Activated naive CD4-positive, alpha-beta T cell (primary cell): Measurements from ENCODE around the gene ZNF185.
"Not testable (repeated sequence)": the region's sequence is repeated elsewhere in the genome, so short reads cannot be mapped to it uniquely, and the experiment has no call there.

Experiments
- DNase-seq, 4 experiments: peaks; one replicate each; lab custom pipeline; 2025; lab: John Stamatoyannopoulos, UW

Gene ZNF185

DNA sequence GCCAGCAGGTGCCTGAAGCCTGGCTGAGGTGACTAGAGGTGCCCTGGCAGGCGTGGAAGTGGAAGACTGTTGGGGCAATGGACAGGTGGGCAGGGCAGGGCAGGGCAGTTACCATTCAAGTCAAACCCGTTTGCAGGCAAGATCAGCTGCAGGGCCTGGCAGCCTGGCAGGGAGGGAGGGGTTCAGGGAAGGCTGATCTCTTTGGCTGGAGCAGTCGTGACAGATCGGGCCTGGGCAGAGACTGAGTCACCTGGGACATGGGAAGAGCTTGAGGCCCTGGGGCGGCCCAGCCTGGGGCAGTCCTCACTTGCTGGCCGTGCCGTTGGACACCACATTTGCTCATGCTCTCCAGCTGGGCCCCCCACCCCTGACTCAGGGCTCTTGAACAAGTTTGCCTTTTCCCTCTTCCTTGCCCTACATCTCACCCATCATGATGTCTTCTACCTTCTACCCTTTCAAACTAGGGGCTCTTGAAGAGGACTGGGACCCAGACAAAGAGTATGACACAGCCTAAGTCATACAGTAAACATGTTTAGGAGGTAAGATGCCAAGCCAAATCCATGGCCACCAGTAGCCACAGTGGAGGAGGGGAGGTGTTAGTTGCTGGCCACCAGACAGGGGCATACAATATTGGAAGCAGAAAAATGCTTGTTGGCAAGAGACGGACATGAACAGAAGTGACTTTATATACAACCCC is 2.0 kb upstream of the ZNF185 start:
- DNase-seq, result no peak

GRCh38 chrX:152896450-152896849 is 1.4 kb upstream of the ZNF185 start:
- no peak for DNase-seq

- no peak for DNase-seq
Measured at GRCh38 chrX:152898442-152898841, 575 bp downstream of the ZNF185 start.

DNA sequence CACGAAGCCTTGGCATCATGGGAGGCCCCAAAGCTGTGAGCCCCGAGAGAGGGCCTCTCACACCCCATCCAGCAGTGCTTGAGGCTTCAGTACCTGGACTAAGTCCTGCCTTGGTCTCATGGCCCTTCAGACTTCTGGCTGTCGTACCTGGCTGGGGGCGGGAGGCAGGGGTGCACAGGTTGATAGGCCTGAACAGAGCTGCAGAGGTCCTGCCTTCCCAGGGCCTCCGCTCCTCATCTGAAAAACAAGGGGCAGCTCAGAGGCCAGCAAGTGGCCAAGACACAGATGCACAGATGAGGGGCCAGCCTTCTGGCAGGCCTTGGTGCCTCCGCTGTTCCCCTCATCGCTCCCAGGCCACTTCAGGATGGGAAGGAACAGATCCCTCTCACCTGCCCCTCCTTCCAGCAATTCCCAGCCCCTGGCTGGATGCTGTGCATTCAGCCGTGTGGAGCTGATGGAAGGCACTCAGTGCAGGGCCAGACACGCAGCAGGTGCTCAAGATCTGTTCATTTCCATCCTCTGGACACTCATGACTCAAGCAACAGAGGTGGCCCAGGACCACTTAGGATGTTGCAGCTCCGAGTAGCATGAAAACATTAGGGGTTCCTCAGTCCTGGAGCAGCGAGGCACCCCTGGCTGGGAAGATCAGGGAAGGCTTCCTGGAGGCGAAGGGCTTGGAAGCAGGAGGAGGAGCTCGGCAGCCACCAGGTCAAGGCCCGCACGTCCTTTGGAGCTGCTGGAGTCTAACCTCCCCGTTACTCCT is 1.4 kb downstream of the ZNF185 start:
- DNase-seq, result no peak

DNA sequence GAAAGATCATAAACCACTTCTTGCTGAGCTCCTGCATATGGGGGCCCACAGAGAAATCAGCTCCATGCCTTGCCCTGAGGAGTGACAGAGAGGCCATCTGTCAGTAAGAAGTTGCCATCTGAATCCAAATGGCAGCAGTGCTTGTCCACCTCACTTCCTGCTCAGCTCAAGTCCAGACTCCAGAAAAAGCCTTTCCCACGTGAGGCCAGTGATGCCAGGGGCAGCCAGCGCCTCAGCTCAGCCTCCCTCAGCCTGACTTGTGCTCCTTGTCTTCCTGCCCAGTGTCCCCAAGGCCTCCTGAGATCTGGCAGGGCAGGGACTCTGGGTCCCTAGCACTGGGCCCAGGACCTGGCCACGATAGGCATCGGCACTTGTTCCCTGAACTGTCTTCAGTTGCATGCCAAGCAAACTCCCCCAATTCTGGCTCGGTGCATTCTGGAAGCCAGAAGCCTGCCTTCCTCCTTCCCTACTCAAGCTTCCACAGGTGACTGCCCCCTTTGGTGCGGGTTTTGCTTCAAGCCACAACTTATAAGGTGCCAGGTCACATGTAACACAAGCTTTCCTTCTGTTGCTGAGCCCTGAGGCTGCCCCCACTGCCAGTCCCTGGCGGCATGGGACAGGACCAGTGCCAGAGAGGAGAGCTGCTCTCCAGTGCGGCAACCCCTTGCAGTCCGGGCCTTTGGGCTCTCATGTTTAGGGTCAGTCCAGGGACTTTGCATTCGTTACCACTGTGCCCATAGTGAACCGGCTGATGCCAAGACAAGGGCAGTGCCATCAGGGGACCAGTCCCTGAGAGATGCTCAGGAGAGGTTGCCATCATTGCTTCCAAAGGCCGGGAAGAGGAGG is 2.2 kb downstream of the ZNF185 start:
- no peak for DNase-seq

DNA sequence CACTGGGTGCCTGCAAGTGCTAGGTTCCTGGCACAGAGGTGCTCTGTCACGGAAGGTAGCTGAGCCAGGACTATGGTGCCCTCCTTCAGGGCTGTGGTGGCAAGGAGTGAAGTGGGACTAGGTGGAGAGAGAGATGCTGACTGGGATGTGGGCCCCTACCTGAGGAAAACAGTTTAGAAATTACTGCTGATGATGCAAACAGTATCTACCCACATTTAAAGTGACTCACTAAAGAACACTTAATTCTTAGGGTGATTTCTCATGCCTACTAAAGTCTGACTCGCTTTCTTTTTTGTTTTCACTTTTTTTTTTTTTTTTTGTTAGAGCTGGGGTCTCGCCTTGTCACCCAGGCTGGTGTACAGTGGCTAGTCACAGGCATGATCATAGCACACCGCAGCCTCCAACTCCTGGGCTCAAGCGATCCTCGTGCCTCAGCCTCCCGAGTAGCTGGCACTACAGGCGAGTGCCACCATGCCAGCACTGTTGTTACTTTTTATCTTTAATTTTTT is 3.1 kb downstream of the ZNF185 start:
- DNase-seq, result no peak

- DNase-seq, result no peak
Measured at GRCh38 chrX:152901816-152902501, 4.1 kb downstream of the ZNF185 start.

GRCh38 chrX:152902502-152902820 is 4.6 kb downstream of the ZNF185 start:
- DNase-seq, result no peak

DNA sequence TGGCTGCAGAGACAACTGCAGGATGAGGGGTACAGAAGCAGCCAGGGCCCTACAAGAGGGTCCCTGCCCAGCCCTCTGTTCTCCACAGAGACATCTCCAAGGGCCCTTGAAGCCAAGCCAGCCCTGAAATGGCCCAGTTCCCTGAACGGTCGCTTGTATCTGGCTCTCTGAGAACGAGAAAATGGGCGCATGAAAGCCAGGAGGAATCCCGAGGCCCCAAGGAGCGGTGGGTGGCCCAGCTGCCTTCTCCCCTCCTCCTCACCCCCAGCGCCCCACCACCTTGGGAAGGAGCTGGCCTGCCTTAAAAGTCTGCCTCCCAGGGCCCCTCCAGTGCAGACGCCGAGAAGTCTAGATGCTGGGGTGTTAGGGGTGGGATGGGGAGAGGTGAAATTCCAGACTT is 5.7 kb downstream of the ZNF185 start:
- no peak for DNase-seq

GRCh38 chrX:152904151-152905080 is 6.5 kb downstream of the ZNF185 start:
- DNase-seq, result peak in 1 of 4 experiments; percentile 7

DNA sequence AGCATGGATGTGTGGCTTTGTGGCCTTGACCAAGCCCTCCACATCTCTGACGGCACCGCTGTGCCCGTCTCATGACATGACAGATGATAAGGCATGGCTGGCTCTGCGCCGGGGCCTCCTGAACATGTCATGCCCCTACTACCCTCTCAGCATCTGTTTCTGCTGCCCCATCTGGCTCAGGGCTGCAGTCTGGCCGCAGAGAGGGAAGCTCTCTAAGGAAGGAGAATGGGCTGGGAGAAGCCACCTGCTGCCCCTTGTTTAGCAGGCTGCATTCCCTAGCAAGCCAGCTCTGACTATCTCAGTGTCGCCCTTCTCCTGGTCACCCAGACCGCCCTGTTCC is 7.2 kb downstream of the ZNF185 start:
- DNase-seq, result no peak

GRCh38 chrX:152907084-152907651 is 9.3 kb downstream of the ZNF185 start:
- DNase-seq, result no peak

DNA sequence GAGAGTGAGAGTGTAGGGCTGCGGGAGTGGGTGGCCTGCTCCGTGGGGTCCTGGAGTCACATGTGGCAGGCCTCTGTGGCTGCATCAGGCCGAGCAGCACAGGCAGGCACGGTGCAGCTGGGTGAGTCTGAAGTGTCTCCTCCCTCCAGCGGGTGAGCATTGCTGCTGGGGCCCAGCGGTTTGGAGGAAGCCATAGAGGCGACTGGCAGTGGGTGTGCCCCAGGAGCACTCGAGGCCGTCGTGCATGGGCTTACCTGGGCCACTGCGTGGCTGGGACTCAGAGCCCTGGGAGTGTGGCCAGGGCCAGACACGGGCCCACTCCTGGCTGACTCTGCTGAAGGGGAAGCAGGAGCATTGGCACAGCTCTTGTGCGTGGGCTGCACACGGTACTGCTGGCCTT is 10.6 kb downstream of the ZNF185 start:
- DNase-seq, result no peak

GRCh38 chrX:152910018-152910417 is 12.2 kb downstream of the ZNF185 start:
- not testable (repeated sequence) for DNase-seq

- no peak for DNase-seq
Measured at GRCh38 chrX:152912106-152912505, 14.2 kb downstream of the ZNF185 start.

DNA sequence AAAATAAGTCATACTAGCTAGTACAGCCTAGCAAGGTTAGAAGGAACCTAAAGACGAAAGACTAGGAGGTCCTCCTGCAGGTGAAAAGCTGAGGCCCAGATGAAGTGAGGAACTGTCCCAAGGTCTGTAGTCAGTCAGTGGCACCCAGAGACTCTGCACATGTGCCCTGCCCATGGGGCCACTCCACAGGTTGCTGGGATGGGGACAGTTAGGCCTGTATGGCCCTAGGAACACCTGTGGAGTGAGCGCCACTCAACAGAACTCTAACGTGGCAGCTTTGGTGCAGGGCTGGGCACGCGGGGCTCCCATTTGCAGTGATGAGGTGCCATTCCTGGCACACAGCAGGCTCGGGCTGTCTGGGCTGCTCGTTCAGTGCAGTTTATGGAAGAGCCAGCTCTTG is 14.8 kb downstream of the ZNF185 start:
- no peak for DNase-seq

GRCh38 chrX:152913346-152913745 is 15.5 kb downstream of the ZNF185 start:
- no peak for DNase-seq

GRCh38 chrX:152913910-152914309 is 16.0 kb downstream of the ZNF185 start:
- DNase-seq, result no peak

DNA sequence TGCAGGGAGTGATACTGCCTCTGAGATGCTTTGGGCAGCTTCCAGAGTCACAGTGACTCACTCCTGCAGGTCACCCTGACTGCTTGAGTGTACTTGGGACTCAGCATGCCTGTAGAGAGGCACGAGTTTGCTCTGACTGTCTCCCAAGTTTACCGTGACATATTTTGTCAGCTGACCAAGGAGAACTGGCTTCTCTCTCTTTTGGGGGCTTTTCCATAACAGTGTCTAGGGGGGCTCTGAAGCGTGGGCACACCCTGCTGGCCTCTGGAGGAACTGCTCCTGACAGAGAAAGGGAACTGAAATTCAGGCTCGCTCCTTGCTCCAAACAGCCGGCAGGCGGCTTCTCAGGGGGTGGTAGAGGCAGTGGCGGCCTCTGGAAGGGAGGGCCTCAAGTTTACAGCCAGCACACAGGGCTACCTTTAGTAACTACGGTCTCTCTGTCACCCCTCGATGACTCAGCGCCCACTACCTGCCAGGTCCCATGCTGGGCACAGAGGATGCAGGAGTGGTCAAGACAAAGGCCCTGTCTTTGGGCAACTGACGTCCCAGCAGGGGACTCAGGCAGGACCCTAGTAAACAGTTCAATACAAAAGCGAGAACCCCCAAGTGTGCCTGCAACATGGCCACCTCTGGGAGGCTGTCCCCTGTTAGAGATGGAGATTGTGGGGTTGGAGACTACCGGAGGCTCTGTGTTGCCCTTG is 17.8 kb downstream of the ZNF185 start:
- DNase-seq, result no peak
